Activated CD8-positive, alpha-beta T cell treated with anti-CD3 and anti-CD28 coated beads, Interleukin-2, amount 10 ng/mL, durations not matched to agents 7 days and 5 days (primary cell): ENCODE data around the gene RAB11FIP3. TPM values are rescaled to one million over a fixed set of nuclear protein-coding genes. Genes with fewer than 3 reads are reported as not detected.
"Not testable (repeated sequence)": the region's sequence is repeated elsewhere in the genome, so short reads cannot be mapped to it uniquely, and the experiment has no call there.

ENCODE experiments used
- ATAC-seq: fragments of 150-1000 bp; cut with Tn5 transposase; one replicate; pipeline ENCODE4 v1.10.0; 2021; ENCODE audit warnings: moderate library complexity
- CTCF ChIA-PET: fragments of 350-600 bp; sonication (Branson Sonifier 250); formaldehyde crosslinking; loops from one replicate; lab custom pipeline; 2021; ENCODE audit warnings: antibody characterized with exemption; lab: Charles Lee
- POLR2A ChIA-PET: fragments of 350-600 bp; sonication (Branson Sonifier 250); formaldehyde crosslinking; loops from one replicate; lab custom pipeline; 2021; ENCODE audit warnings: antibody characterized with exemption; lab: Charles Lee
- DNase-seq: peaks from one replicate; pipeline ENCODE4 v3.0.0-alpha.2; 2020
- H3K27ac Mint-ChIP-seq: one replicate; pipeline ENCODE4 v1.8.0; 2021; ENCODE audit warnings: mild to moderate bottlenecking, mixed read lengths
- H3K27me3 Mint-ChIP-seq: one replicate; pipeline ENCODE4 v1.8.0; 2021; ENCODE audit warnings: low read depth, mixed read lengths
- H3K36me3 Mint-ChIP-seq: one replicate; pipeline ENCODE4 v1.8.0; 2021; ENCODE audit warnings: low read depth, mixed read lengths
- H3K4me1 Mint-ChIP-seq: one replicate; pipeline ENCODE4 v1.8.0; 2021; ENCODE audit warnings: low read depth, mixed read lengths
- H3K4me3 Mint-ChIP-seq: one replicate; pipeline ENCODE4 v1.8.0; 2021; ENCODE audit warnings: mild to moderate bottlenecking, mixed read lengths
- H3K9me3 Mint-ChIP-seq: one replicate; pipeline ENCODE4 v1.8.0; 2022; ENCODE audit warnings: mixed read lengths; ENCODE audit not compliant: insufficient read depth
- total RNA-seq, 2 experiments: library from RNA; stranded (reverse); gene quantifications; one replicate each; pipeline ENCODE4 v1.2.3, GENCODE V29; 2021

RAB11FIP3 gene
- total RNA-seq, 2 experiments from 2014 or later: 20.7 to 23.4 TPM

DNA sequence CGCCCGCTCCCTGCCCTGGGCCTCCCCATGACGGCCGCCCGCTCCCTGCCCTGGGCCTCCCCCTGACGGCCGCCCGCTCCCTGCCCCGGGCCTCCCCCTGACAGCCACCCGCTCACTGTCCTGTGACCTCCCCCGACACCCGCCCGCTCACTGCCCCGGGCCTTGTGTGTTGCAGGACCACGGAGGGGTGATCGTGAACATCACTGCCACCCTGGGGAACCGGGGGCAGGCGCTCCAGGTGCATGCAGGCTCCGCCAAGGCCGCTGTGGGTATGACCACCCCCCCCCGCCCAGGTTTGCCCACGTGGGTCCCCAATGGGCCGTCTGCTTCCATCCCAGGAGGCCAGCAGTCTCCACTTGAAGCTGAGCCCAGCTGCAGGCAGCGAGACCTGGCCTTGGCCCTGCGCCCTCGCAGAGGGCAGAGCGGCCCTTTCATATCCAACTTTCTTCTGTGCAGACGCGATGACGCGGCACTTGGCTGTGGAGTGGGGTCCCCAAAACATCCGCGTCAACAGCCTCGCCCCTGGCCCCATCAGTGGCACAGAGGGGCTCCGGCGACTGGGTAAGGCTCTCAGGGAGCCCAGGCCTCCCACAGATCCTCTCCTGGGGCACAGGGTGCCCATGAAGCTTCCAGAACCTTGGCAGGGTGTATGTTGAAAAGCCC is 14.8 kb upstream of the RAB11FIP3 start:
- Mint-ChIP-seq H3K9me3 (no peaks in the 10 kb centered on the region), H3K4me3 (no peak overlapping the region), H3K27ac (no peak overlapping the region), H3K4me1 (no peaks in the 10 kb centered on the region), H3K36me3 (no peaks in the 10 kb centered on the region), H3K27me3 (no peaks in the 10 kb centered on the region)
- ChIA-PET CTCF (no interaction called here), POLR2A (no interaction called here)
- DNase-seq: no peak
- ATAC-seq: no peak

DNA sequence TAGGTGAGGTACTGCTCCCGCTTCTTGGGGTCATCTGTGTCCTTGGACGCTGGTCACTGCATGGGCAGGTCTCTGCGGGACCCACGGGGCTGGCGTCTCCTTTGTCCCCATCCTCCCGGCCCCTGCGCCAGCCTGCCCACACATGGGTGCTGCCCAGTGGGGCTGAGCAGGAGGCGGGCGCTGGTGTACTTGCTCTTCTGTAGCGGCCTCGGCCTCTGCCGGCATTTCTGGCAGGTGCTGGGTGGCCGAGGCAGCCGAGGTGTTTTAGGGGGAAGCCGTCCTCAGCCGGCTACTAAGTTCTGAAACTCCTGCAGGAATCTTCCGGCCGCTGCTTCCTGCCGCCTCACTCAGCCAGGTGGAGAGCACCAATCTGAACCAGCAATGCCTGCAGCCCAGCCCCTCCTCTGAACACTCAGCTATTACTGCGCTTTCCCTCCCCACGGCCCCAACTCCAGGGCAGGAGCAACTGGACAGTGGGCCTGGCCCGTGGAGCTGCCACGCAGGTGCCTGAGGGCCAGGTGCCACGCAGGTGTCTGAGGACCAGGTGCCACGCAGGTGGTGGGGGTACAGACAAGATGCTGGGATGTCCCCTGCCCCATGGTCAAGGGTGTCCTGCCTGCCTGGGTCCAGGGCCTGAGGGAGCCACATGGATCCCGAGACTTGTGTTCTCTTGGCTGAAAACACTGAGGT is 13.7 kb upstream of the RAB11FIP3 start:
- ChIA-PET CTCF (no interaction called here), POLR2A (no interaction called here)
- no peaks in the 10 kb centered on the region for H3K36me3 Mint-ChIP-seq
- no peaks in the 10 kb centered on the region for H3K4me1 Mint-ChIP-seq
- no peak overlapping the region for H3K27ac Mint-ChIP-seq
- no peaks in the 10 kb centered on the region for H3K9me3 Mint-ChIP-seq
- no peaks in the 10 kb centered on the region for H3K27me3 Mint-ChIP-seq
- H3K4me3 Mint-ChIP-seq: no peak overlapping the region
- DNase-seq (no peak), ATAC-seq (no peak)

DNA sequence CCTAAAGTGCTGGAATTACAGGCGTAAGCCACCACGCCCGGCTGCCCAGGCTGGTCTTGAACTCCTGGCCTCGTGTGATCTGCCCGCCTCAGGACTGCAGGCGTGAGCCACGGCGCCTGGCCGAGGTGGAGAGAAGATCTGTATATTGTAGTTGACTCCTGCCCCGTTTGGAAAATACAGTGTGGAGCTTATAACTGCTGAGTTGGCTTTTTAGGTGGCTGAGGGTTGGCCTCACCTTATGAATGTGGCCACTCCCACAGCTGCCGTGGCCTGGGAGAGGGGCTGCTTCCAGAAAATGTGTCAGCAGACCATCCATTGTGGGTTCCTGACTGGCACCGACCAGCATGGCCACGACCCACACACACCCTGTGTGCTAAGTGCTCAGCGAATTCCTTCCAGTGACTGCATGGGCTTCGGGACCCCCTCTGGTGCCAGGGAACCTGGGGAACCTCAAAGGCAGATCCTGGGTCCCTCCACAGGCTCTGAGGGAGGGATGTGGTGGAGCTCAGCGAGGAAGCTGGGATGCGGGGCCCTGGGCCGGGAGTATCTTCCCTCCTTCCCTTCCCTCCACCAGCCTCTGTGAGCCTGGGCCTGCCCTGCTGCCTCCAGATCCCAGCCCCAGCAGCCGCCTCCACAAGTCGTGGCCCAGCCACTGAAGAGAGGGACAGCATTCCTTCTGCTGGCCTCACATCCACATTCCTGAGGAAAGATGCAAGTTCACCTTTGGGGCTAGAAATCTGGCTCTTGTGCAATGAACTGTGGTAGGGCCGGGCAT is 10.9 kb upstream of the RAB11FIP3 start:
- H3K27me3 Mint-ChIP-seq: no peaks in the 10 kb centered on the region
- ATAC-seq: no peak
- POLR2A ChIA-PET: no interaction called here

DNA sequence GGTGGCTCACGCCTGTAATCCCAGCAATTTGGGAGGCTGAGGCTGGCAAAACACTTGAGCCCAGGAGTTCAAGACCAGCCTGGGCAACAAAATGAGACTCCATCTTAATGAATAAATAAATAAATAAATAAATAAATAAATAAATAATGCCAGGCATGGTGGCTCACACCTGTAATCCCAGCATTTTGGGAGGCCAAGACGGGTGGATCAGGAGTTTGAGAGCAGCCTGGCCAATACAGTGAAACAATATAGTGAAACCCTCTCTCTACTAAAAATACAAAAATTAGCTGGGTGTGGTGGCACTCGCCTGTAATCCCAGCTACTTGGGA is 10.3 kb upstream of the RAB11FIP3 start:
- CTCF ChIA-PET, DNase-seq: not testable (repeated sequence)

More for the DNA sequence above, 10.9 kb upstream of the RAB11FIP3 start:
- Mint-ChIP-seq H3K4me3 (no peak overlapping the region), H3K27ac (no peak overlapping the region), H3K4me1 (no peaks in the 10 kb centered on the region), H3K9me3 (no peaks in the 10 kb centered on the region), H3K36me3 (no peaks in the 10 kb centered on the region)
- CTCF ChIA-PET: no interaction called here
- DNase-seq: no peak

DNA sequence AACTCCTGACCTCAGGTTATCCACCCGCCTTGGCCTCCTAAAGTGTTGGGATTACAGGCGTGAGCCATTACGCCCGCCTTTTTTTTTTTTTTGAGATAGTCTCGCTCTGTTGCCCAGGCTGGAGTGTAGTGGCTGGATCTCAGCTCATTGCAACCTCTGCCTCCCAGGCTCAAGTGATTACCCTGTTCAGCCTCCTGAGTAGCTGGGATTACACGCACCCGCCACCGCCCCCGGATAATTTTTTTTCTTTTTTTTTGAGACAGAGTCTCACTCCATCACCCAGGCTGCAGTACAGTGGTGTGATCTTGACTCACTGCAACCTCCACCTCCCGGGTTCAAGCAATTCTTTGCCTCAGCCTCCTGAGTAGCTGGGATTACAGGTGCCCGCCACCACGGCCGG is 3.3 kb upstream of the RAB11FIP3 start:
- DNase-seq, H3K36me3 Mint-ChIP-seq, CTCF ChIA-PET, H3K4me3 Mint-ChIP-seq, POLR2A ChIA-PET, ATAC-seq, H3K9me3 Mint-ChIP-seq, H3K27ac Mint-ChIP-seq: not testable (repeated sequence)
- Mint-ChIP-seq H3K4me1 (peaks cover 22% of the 10 kb centered on the region), H3K27me3 (peaks cover 15% of the 10 kb centered on the region)

More for the DNA sequence above, 10.3 kb upstream of the RAB11FIP3 start:
- H3K27ac Mint-ChIP-seq, ATAC-seq, H3K27me3 Mint-ChIP-seq, POLR2A ChIA-PET, H3K36me3 Mint-ChIP-seq, H3K9me3 Mint-ChIP-seq, H3K4me1 Mint-ChIP-seq, H3K4me3 Mint-ChIP-seq: not testable (repeated sequence)

DNA sequence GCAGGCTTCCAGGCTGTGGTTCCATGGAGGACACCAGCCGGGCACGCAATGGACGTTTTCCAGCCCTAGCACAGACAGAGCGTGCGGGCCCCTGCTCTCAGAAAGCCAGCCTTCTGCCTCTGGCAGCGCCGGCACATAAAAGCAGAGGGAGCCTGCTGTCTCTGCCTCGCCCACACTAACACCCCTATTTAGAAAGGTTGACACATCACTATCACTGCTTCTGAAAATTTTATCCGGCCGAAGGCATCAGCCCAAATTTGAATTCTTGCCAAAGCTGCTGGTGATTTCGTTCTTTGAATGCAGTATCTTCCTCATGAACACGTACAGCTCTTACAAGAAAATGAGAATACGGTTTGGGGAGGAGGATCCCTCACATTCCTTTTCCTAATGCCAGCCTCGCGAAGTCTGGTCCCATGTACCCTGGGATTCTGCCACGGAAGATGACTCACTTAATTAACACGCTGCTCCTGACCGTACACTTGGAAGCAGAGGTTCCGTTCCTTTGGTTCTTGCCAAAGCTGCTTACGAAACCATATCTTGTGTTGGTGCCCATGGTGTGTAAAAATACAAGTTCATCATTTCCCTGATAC is 1.3 kb upstream of the RAB11FIP3 start:
- ChIA-PET CTCF (interaction anchor here (1.0 to 1.2 kb wide), 2 partner anchors 12 to 32 kb away, joined by 3 to 4 read pairs; no protein-coding TSS in a partner anchor), POLR2A (no interaction called here)
- ATAC-seq (no peak), DNase-seq (no peak)
- peaks cover 31% of the 10 kb centered on the region for H3K4me1 Mint-ChIP-seq
- H3K27me3 Mint-ChIP-seq: peaks cover 15% of the 10 kb centered on the region
- H3K4me3 Mint-ChIP-seq: peak overlapping the region; percentile 81
- peaks cover 4% of the 10 kb centered on the region for H3K36me3 Mint-ChIP-seq
- peak overlapping the region; percentile 33 for H3K27ac Mint-ChIP-seq
- no peaks in the 10 kb centered on the region for H3K9me3 Mint-ChIP-seq

DNA sequence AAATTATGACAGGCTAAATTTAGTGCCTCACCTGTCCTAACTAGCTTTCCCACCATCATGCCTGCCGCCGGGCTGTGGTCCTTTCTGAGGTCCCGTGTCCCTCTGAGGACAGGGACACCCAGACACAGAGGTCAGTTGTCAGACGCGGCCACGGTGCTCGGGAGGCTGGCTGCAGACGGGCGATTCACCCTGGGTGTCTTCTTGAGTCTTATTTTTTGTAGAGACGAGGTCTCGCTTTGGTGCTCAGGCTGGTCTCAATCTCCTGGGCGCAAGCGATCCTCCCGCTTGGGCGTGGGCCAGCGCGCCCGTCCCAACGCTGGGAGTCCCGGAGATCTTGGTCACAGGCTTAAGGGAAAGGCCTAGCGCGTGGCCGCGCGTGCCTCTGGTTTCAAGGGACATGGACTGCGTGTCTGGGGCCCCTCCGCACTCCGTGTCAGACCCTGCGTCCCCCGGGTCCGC is 797 bp upstream of the RAB11FIP3 start:
- Mint-ChIP-seq H3K27me3 (peaks cover 15% of the 10 kb centered on the region), H3K9me3 (no peaks in the 10 kb centered on the region), H3K4me3 (peak overlapping the region; percentile 81), H3K4me1 (peaks cover 31% of the 10 kb centered on the region), H3K36me3 (peaks cover 4% of the 10 kb centered on the region), H3K27ac (peak overlapping the region; percentile 33)
- ChIA-PET POLR2A (interaction anchor here (1.2 to 1.5 kb wide), 2 partner anchors 12 to 24 kb away, joined by 3 read pairs; no protein-coding TSS in a partner anchor), CTCF (interaction anchor here (0.8 to 1.2 kb wide), 5 partner anchors 10 to 318 kb away, joined by 3 to 5 read pairs (median 4); no protein-coding TSS in a partner anchor)
- no peak for ATAC-seq
- no peak for DNase-seq

DNA sequence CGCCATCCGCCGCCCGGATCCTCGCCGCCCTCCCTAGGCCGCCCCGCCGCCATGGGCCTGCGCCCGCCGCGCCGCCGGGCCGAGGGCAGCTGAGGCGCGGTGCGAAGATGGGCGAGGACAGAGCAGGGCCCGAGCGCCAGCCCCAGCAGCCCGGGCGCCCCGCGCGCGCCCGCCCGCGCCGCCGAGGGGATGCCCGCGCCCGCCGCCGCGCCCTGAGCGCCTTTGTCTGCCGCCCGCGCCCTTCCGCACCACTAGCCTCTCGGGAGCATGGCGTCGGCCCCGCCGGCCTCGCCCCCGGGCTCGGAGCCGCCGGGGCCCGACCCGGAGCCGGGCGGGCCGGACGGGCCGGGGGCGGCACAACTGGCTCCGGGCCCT is 278 bp downstream of the RAB11FIP3 start:
- POLR2A ChIA-PET: interaction anchor here (0.6 to 1.5 kb wide), 3 partner anchors 11 to 102 kb away, joined by 3 read pairs; partner anchors contain the start of gene CAPN15
- DNase-seq (no peak), ATAC-seq (peak; percentile 65)
- H3K9me3 Mint-ChIP-seq: no peaks in the 10 kb centered on the region
- no peak overlapping the region for H3K27ac Mint-ChIP-seq
- peaks cover 31% of the 10 kb centered on the region for H3K4me1 Mint-ChIP-seq
- peak overlapping the region; percentile 81 for H3K4me3 Mint-ChIP-seq
- peaks cover 4% of the 10 kb centered on the region for H3K36me3 Mint-ChIP-seq
- CTCF ChIA-PET: interaction anchor here (0.8 to 1.1 kb wide), 4 partner anchors 9 to 319 kb away, joined by 3 to 5 read pairs (median 4); no protein-coding TSS in a partner anchor
- H3K27me3 Mint-ChIP-seq: peaks cover 14% of the 10 kb centered on the region

DNA sequence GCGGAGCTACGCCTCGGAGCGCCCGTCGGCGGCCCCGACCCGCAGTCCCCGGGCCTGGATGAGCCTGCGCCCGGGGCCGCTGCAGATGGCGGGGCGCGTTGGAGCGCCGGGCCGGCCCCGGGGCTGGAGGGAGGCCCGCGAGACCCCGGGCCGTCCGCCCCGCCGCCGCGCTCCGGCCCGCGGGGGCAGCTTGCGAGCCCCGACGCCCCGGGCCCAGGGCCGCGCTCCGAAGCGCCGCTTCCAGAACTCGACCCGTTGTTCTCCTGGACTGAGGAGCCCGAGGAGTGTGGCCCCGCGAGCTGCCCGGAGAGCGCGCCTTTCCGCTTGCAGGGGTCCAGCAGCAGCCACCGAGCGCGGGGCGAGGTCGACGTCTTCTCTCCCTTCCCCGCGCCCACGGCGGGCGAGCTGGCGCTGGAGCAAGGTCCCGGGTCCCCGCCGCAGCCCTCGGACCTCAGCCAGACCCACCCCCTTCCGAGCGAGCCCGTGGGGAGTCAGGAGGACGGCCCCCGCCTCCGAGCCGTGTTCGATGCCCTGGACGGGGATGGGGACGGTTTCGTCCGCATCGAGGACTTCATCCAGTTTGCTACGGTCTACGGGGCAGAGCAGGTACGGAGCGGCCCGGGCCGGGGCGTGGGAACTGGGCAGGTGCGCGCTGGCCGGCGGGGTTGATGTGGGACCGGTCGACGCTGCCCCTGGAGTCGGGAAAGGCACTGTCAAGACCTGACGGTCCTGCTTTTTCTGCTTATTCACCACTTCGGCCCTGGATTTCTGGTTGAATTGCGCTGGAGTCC is 861 bp downstream of the RAB11FIP3 start:
- ChIA-PET POLR2A (interaction anchor here (0.6 to 1.5 kb wide), 2 partner anchors 26 to 101 kb away, joined by 3 read pairs; partner anchors contain the start of gene CAPN15), CTCF (interaction anchor here (1.1 kb wide), 1 partner anchor 69 kb away, joined by 5 read pairs; no protein-coding TSS in a partner anchor)
- no peaks in the 10 kb centered on the region for H3K9me3 Mint-ChIP-seq
- H3K27me3 Mint-ChIP-seq: peaks cover 12% of the 10 kb centered on the region
- DNase-seq (no peak), ATAC-seq (peak; percentile 2)
- peak overlapping the region; percentile 43 for H3K27ac Mint-ChIP-seq
- H3K4me3 Mint-ChIP-seq: peak overlapping the region; percentile 75
- H3K36me3 Mint-ChIP-seq: peaks cover 4% of the 10 kb centered on the region
- peaks cover 31% of the 10 kb centered on the region for H3K4me1 Mint-ChIP-seq

DNA sequence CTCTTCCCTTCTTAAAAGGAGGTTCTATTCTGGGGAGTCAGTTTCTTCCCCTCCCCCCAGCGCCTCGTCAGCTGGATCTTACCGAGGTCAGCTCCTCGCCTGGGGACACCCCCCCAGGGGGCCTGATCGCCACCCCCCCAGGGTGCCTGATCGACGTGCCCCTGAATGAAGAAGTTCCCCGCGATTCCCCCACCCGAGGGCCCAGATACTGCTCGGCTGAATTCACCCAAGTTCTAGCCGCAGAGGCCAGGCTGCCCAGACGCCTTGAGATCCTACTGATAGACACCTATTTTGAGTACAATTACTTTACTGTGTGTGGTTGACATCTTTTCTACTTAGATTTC is 1.4 kb downstream of the RAB11FIP3 start:
- CTCF ChIA-PET: no interaction called here
- peak overlapping the region; percentile 75 for H3K4me3 Mint-ChIP-seq

DNA sequence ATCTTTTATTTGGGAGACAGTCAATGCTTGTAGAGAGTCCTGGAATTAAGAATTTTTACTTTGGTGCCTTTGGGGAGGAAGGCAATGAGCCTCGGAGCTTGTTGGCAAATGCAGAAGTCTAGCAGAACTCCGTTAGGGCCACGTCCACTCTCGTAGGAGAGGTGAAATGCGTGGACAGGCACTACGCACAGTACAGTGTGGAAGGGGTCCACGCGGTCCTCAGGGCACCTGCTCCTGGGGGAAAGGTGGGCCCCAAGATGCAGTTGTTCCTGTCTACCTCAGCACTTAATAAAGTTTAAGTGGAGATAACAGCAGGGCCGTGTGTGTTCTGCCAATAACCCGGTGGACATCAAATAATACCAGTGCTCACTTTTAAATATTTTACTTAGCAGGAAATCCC is 1.8 kb downstream of the RAB11FIP3 start:
- ChIA-PET POLR2A (no interaction called here), CTCF (no interaction called here)
- peaks cover 12% of the 10 kb centered on the region for H3K27me3 Mint-ChIP-seq
- no peak for ATAC-seq
- H3K4me3 Mint-ChIP-seq: peak overlapping the region; percentile 75
- DNase-seq: no peak
- H3K27ac Mint-ChIP-seq: peak overlapping the region; percentile 39
- peaks cover 4% of the 10 kb centered on the region for H3K36me3 Mint-ChIP-seq
- H3K4me1 Mint-ChIP-seq: peaks cover 31% of the 10 kb centered on the region
- no peaks in the 10 kb centered on the region for H3K9me3 Mint-ChIP-seq

More for the DNA sequence above, 1.4 kb downstream of the RAB11FIP3 start:
- Mint-ChIP-seq H3K4me1 (peaks cover 31% of the 10 kb centered on the region), H3K27me3 (peaks cover 12% of the 10 kb centered on the region), H3K36me3 (peaks cover 4% of the 10 kb centered on the region), H3K9me3 (no peaks in the 10 kb centered on the region), H3K27ac (peak overlapping the region; percentile 43)
- DNase-seq (no peak), ATAC-seq (no peak)
- POLR2A ChIA-PET: no interaction called here
